ENCODE measurements around the gene GPRC5D.

GPRC5D gene

DNA sequence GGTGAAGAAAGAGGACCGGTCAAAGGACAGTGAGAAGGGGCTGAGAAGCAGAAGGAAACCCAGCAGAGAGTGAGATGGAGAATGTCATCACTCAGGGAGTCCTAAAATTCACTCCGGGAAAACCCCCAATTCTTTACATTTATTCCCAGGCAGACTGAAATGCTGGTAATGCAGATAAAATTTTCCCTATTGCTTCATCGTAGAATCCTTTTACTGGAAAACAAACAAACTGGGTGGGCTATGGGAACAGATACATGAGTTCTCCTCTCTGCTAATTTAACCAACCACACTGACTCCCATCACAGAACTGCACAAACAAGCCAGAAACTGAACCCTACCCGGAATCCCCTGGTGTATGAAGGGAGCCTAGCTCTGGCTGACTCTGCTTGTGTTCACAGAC lies 27.2 kb upstream of the GPRC5D start:
- DNase-seq: no peak

DNA sequence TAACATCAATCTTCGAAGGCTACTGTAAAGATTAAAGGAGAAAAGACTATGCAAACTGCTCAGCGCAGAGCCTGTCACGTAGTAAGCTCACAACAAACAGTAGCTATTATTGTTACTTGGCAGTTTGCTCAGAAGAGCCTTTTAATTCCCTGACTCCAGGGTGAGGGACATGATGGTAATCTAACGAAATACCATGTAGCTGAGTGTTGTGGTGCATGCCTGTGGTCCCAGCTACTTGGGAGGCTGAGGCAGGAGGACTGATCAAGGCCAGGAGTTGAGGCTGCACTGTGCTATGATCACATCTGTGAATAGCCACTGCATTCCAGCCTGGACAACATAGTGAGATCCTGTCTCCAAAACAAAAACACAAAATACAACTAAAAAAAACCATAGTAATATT lies 25.3 kb upstream of the GPRC5D start:
- DNase-seq: no peak

DNA sequence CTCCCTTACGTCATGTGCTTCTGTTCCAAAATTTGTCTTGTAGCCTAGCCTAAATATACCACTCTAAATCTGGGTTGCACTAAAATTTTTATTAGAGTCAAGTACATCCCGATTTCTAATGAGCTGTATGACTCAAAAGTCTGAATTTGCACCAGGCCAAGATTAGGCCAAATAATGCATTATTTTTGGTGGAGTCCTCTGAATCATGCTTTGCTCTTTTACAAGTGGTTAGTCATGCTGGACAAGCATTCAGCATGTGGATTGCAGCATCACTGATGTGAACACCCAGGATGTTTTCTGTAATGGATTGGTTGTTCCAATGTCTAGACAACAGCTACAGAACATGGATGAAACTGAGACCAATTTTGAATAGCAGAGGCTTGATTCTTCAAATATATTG lies 24.4 kb upstream of the GPRC5D start:
- no peak for DNase-seq

DNA sequence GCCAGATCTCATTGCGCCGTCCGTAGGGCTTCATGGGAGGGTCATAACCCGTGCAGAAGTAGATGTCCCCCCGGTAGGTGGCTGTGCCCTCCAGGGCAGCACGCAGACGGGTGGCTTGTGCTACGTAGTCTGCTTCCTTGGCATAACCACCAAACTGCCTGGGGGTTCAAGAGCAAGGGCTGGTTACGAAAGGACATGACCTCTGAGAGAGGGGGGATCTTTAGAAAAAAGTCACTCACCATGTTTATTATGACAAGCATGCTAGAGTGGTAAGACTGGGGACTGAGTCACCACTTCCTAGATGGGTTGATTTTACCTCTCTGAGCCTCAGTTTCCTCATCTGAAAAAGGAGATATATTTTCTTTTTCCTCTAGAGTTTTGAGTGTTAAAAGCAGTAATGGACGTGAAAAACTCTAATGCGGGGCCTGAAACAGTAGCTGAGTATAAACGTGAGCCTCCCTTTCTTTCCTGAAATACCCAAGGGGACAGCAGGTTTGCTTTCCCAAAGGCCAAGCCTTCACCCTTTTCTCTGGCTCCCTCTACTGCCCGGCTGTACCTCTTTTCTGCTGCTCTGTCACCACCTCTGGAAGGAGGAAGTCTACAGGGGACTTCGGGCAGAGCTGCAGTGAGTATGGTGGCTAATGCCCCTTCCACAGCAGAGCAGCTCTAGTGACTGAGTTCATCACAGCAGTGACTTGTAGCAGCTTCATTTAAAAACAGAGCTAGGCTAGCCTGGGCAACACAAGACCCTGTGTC lies 23.5 kb upstream of the GPRC5D start:
- DNase-seq: peak; percentile 25

DNA sequence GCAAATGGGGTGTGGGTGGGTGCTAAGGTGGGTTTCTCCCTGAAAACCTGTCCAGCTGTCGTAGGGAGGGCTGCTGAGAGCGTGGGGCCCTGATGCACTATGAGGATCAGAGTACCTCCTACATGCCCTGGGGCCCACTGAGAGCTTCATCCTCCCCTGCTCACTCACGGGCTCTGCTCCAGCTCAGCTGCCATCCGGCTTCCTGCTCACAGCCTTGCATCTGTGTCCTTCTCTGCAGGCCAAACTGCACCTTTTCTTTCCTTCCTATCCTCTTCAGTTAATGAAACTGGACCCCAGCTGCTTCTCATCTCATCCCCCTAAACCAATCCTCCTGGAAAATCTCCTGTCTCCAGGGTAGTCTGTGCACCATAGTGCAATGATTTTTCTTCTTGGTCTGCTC lies 22.2 kb upstream of the GPRC5D start:
- no peak for DNase-seq

DNA sequence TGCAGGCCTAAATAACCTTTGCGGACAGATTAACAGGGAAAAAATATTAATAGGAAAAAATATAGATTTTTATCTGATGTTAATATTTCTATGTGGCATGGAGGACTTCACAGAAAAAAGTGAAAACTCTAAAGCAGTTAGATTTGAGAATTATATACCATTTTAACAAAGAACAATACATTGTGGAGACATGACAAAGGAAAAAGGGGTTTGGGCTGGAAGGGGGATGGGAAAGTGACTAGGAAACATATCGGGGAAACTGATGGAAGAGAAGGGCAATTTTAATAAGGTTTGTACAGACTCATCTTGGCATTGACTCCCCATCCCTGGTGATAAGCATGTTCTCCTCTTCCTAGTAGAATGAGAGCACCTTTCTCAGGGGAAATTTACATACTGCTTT lies 21.0 kb upstream of the GPRC5D start:
- no peak for DNase-seq

GRCh38 chr12:12965836-12966235 lies 13.9 kb upstream of the GPRC5D start:
- no peak for DNase-seq

DNA sequence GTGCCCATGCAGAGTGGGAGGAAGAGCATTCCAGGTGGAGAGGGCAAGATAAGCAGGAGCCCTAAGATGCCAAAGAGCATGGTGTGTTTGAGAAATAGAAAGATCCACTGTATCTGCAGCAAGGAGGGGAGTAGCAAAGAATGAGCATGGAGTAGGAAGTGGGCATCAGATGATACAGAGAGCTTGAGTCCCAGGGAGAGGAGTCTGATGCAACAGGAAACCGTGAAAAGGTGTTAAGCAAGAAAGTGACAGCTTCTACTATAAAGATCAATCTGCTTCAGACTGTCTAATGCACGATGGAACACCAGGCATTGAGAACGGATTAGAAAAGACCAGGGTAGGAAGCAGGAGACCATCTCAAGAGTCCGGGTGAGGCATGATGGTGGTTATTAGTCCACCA lies 12.3 kb upstream of the GPRC5D start:
- peak; percentile 40 for DNase-seq

- no peak for DNase-seq
These were observed 8.8 kb upstream of the GPRC5D start for GRCh38 chr12:12960639-12961209.

- no peak for DNase-seq
These were observed 6.9 kb upstream of the GPRC5D start for GRCh38 chr12:12958886-12959285.

DNA sequence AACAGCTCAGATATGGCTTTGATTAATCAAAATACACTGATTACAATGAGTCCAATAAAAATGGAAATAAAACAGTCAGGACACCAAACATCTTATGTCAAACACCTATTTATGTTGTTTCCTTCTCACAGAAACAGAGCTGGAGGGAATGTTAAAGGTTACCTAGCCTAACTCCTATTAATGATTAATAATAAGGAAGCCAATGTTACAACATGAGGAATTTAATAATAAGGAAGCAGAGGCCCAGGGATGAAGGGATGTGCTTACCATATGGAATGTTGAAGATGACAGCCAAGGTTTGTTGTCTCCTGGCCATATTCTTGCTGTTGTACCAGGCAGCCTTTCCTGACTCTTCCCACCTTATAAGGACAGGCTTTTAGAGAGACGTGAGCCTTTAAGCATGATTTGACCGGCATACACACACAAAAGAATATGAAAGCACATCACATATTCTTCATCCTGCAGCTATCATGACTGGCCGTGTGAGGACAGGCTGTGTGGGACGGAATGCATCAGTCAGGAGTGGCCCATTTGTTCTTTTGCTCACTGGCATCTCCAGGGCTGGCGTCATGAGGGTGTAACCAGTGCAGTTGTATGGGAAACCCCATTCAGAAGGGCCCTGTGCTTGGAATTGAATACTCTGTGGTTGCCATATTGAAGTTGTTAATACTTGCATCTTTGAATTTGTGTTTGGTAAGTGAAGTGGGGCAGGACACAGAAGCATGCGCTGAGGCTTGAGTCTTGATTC lies 3.1 kb upstream of the GPRC5D start:
- no peak for DNase-seq

DNA sequence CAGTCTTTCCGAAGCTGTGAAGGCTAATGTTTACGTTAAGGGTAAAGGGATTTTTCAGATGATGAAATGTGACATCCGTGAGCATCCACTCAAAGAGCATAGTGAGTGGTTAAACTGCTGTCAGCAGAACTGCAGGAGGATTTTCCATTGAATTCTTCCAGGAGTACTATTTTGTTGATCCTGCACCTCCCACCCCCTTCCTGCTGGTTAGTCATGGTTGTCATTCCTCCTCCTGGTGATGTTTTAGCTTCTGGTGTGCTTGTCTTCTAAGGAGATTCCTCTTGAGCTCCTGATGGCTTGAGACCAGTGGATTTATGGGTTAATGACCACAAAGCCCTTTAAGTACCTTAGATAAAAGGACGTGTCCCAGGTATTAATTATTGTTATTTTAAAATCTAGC lies 2.4 kb upstream of the GPRC5D start:
- no peak for DNase-seq

DNA sequence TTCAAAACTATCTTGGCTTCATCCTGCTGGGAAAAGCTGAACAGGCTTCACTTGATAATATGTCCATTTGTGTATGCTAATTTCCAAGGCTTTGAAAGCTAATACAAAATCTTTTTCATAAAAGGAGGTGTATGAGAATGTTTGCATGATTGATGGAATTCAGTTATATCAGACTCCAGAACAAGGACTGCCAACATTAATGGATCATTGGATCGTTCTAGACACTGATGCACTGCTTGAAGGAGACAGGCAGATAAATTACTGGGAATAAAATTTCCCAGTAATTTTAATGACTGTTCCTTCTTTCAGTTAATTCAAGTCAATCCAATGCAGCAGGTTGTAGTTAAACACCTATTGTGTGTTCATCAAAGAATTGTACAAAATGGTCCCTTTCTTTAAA lies 466 bp downstream of the GPRC5D start:
- no peak for DNase-seq

- no peak for DNase-seq
These were observed 4.1 kb downstream of the GPRC5D start for GRCh38 chr12:12947902-12948301.

DNA sequence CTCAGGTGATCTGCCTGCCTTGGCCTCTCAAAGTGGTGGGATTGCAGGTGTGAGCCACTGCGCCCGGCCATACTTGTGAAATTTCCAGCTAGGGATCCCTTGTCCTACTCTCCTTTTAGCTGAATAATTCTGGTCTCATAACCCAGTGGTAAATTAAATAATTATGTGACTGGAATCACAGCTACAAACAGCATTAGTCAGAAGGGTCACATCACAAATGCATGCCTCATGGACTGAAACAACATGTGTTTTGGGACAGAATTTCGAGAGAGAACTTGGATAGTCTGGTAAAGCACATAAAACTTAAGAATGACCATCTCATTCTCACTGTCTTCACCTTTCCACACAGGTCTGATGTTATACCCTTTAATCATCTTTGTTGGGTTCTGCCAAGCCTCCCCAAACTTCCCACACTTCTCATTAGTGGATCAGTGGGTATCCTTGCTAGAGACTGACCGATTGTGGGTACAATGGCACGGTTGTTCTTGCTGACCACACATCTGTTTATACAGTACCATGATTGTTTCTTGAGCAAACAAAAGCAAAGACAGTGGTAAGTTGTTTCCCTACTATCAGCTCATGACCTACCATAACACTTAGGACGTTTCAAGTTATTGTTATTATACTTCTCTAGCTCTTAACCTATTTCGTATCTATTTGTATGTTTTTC lies 5.1 kb downstream of the GPRC5D start:
- no peak for DNase-seq

GRCh38 chr12:12945591-12945990 lies 6.4 kb downstream of the GPRC5D start:
- no peak for DNase-seq

DNA sequence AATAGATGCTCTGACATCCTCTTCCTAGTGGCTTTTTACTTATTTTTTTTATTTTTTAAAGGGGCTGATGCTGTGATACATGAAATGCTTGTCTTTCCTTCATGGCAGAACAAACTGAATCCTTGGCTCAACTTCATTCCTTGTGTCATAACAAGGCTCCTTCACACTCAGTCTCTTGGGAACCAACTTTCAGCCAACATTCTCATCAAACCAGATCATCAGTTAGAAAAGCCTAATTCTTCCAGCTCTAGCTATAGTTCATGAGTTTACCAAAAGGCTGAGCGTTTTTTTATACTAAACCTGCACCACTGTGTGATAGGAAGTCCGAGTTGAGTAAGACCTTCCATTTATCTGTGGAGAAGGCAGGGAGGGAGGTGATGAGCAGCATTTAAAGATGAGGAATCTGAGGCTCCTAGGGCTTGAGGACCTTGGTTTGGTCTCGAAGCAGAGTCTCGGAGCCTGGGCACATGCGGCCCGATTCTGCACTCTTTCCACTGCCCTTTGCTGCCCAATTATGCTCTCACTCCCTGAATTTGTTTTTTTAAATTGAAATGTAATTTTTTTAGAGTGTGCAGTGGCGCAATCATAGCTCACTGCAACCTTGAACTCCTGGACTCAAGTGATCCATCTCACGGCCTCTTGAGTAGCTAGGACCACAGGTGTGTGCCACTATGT lies 8.2 kb downstream of the GPRC5D start:
- no peak for DNase-seq

GRCh38 chr12:12941450-12942350 lies 10.3 kb downstream of the GPRC5D start:
- DNase-seq: no peak

GRCh38 chr12:12939888-12940287 lies 12.1 kb downstream of the GPRC5D start:
- DNase-seq: no peak

- DNase-seq: no peak
These were observed 13.4 kb downstream of the GPRC5D start for GRCh38 chr12:12938541-12938940.

- DNase-seq: no peak
These were observed 14.9 kb downstream of the GPRC5D start for GRCh38 chr12:12936983-12937491.

- DNase-seq: no peak
These were observed 17.4 kb downstream of the GPRC5D start for GRCh38 chr12:12934556-12934955.

Data from activated CD4-positive, alpha-beta T cell treated with anti-CD3 and anti-CD28 coated beads, Interleukin-10, Interleukin-2, amounts not matched to agents 100 ng/mL and 50 ng/mL, durations not matched to agents 16 hours and 8 hours (primary cell).